Spleen (tissue), 7 donors: ENCODE results near the gene ARHGAP27.
"Not testable (repeated sequence)": the region's sequence is repeated elsewhere in the genome, so short reads cannot be mapped to it uniquely, and the experiment has no call there.

ENCODE experiments used
- CTCF ChIP-seq, 11 experiments: fragments of 200-600 bp in 7 of 11; fragments of 450-650 bp in 4 of 11; sonication (generic) in 4 of 11; IDR thresholded peaks in 8 of 11; conservative IDR thresholded peaks in 3 of 11; 1 replicate in 7 of 11; 2 replicates in 4 of 11; pipeline versions ENCODE4 v1.4.0 to v1.8.0; 2016 to 2021; ENCODE audit warnings: antibody characterized with exemption in 11 of 11, inconsistent platforms in 4 of 11, mild to moderate bottlenecking in 1 of 11
- POLR2A ChIP-seq, 3 donors: fragments of 450-650 bp; IDR thresholded peaks; one replicate each; pipeline ENCODE4 v1.5.1; 2017; ENCODE audit warnings: antibody characterized with exemption in 3 of 3, mild to moderate bottlenecking in 1 of 3
- POLR2AphosphoS5 ChIP-seq, 3 donors: sonication (generic); formaldehyde crosslinking; IDR thresholded peaks; one replicate each; pipeline ENCODE4 v1.5.1; 2017; ENCODE audit warnings: antibody characterized with exemption in 3 of 3
- donor health status: DM: no; HTN: no; CAD: no; lungs with moderate emphysema.
- donor health status: DM: no; HTN: no; CAD: no.
- donor health status: DM: no; HTN: no; CAD: no.

- TF ChIP-seq POLR2AphosphoS5 (IDR thresholded peaks at IDR 0.05); CTCF (IDR thresholded peaks at IDR 0.05 in 8 of 11, conservative IDR thresholded peaks at IDR 0.05 in 3 of 11); POLR2A (IDR thresholded peaks at IDR 0.05): not testable (repeated sequence)
Measured at GRCh38 chr17:45448066-45448465, 15.4 kb upstream of the ARHGAP27 start.
